Loucy (cell line): ENCODE results near the gene CSF3.

Source experiments
- H2AFZ ChIP-seq: fragments of 200-600 bp; sonication (generic); 2 replicates; pipeline ENCODE4 v1.6.0; 2016; ENCODE audit warnings: antibody characterized with exemption, mild to moderate bottlenecking, low read length, moderate library complexity
- H3F3A ChIP-seq: fragments of 200-600 bp; 2 replicates; pipeline ENCODE4 v1.6.0; 2016; ENCODE audit warnings: antibody characterized with exemption, low read depth, mild to moderate bottlenecking
- H3K27me3 ChIP-seq: fragments of 200-600 bp; sonication (generic); 2 replicates; pipeline ENCODE4 v1.6.1; 2014; ENCODE audit warnings: low read length, mild to moderate bottlenecking; ENCODE audit not compliant: insufficient read depth, poor library complexity, severe bottlenecking
- H3K36me3 ChIP-seq: fragments of 200-600 bp; sonication (generic); 2 replicates; pipeline ENCODE4 v1.6.1; 2016; ENCODE audit warnings: low read length; ENCODE audit not compliant: insufficient read depth
- H3K4me1 ChIP-seq: fragments of 200-600 bp; sonication (generic); 2 replicates; pipeline ENCODE4 v1.5.1; 2014; ENCODE audit warnings: low read length, mild to moderate bottlenecking; ENCODE audit not compliant: insufficient read depth, poor library complexity, severe bottlenecking
- H3K4me2 ChIP-seq: fragments of 200-600 bp; sonication (generic); 2 replicates; pipeline ENCODE4 v1.6.0; 2014; ENCODE audit warnings: antibody characterized with exemption, low read length, low read depth, mild to moderate bottlenecking; ENCODE audit not compliant: poor library complexity, severe bottlenecking
- H3K4me3 ChIP-seq: fragments of 200-600 bp; sonication (generic); 2 replicates; pipeline ENCODE4 v1.5.1; 2014; ENCODE audit warnings: low read length, mild to moderate bottlenecking, mixed read lengths; ENCODE audit not compliant: poor library complexity, severe bottlenecking
- H3K79me2 ChIP-seq: fragments of 200-600 bp; sonication (generic); 2 replicates; pipeline ENCODE4 v1.6.1; 2014; ENCODE audit warnings: low read length; ENCODE audit not compliant: insufficient read depth
- H3K9ac ChIP-seq: fragments of 200-600 bp; sonication (generic); 2 replicates; pipeline ENCODE4 v1.6.0; 2014; ENCODE audit warnings: mild to moderate bottlenecking, low read depth, low read length, moderate library complexity; ENCODE audit not compliant: poor library complexity, severe bottlenecking
- H3K9me2 ChIP-seq: fragments of 200-600 bp; sonication (generic); replicated peaks from 2 replicates; pipeline ENCODE4 v1.6.1; 2016; ENCODE audit warnings: low read depth, low read length, mixed read lengths
- H3K9me3 ChIP-seq: fragments of 200-600 bp; sonication (generic); 2 replicates; pipeline ENCODE4 v1.6.1; 2014; ENCODE audit warnings: mild to moderate bottlenecking, antibody characterized with exemption, low read length, low read depth; ENCODE audit not compliant: insufficient read depth
- H4K20me1 ChIP-seq: fragments of 200-600 bp; sonication (generic); 2 replicates; pipeline ENCODE4 v1.6.0; 2014; ENCODE audit warnings: antibody characterized with exemption, low read length, mild to moderate bottlenecking; ENCODE audit not compliant: insufficient read depth, poor library complexity, severe bottlenecking
- CTCF ChIP-seq: fragments of 200-600 bp; sonication (generic); conservative IDR thresholded peaks from 2 replicates; pipeline ENCODE4 v1.5.1; 2014; ENCODE audit warnings: mild to moderate bottlenecking, antibody characterized with exemption, low read length
- EZH2phosphoT487 ChIP-seq: fragments of 200-600 bp; IDR thresholded peaks from 2 replicates; pipeline ENCODE4 v1.6.1; 2018; ENCODE audit warnings: antibody characterized with exemption, mild to moderate bottlenecking, moderate library complexity, borderline replicate concordance

CSF3 gene

GRCh38 chr17:40026816-40027613, 11.8 kb downstream of the CSF3 start:
- no peaks in the 10 kb centered on the region for H3K9me2 ChIP-seq
- H3K4me3 ChIP-seq, result no peak overlapping the region
- no peak overlapping the region for H3K9ac ChIP-seq
- H3K27me3 ChIP-seq, result no peaks in the 10 kb centered on the region
- TF ChIP-seq EZH2phosphoT487 (no peak), CTCF (peak; percentile 81)
- no peaks in the 10 kb centered on the region for H4K20me1 ChIP-seq
- H3K36me3 ChIP-seq, result peaks cover 51% of the 10 kb centered on the region; the same call in 1 of the 2 replicates
- H3F3A ChIP-seq, result no peaks in the 10 kb centered on the region
- no peaks in the 10 kb centered on the region for H3K4me1 ChIP-seq
- H3K79me2 ChIP-seq, result no peaks in the 10 kb centered on the region
- H3K9me3 ChIP-seq, result no peaks in the 10 kb centered on the region
- H3K4me2 ChIP-seq, result no peak overlapping the region
- H2AFZ ChIP-seq, result no peak overlapping the region

DNA sequence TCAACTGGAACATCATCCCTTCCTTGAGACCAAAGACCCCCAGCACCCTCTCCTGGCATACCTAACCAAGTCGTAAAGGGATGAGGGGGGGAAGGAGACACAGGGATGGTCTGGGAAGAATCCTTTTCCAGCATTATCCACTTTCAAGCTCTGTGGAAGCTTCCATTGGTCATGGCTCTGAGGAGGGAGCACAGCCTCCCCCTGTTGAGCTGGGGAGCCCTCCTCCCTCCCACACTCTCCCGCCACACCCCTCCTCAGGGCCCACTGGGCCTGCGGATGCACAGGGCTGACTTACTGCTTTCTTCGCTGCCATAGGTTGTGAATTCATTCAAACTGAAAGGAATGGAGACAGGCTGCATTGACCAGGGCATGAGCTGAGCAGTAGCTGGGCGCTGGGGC, 12.4 kb downstream of the CSF3 start:
- Histone ChIP-seq H3K4me1 (no peaks in the 10 kb centered on the region), H3K4me3 (no peak overlapping the region), H2AFZ (no peak overlapping the region), H3K9ac (no peak overlapping the region), H3K9me2 (no peaks in the 10 kb centered on the region), H4K20me1 (no peaks in the 10 kb centered on the region), H3K79me2 (no peaks in the 10 kb centered on the region), H3K36me3 (peaks cover 52% of the 10 kb centered on the region; the same call in 1 of the 2 replicates), H3F3A (no peaks in the 10 kb centered on the region), H3K4me2 (no peak overlapping the region), H3K9me3 (no peaks in the 10 kb centered on the region), H3K27me3 (no peaks in the 10 kb centered on the region)
- no peak for TF ChIP-seq CTCF
- TF ChIP-seq EZH2phosphoT487, result no peak

- Histone ChIP-seq H3K9me3 (no peaks in the 10 kb centered on the region), H3K36me3 (peaks cover 50% of the 10 kb centered on the region; the same call in 1 of the 2 replicates), H3K27me3 (no peaks in the 10 kb centered on the region), H3K4me2 (no peak overlapping the region), H3K4me3 (no peak overlapping the region), H2AFZ (no peak overlapping the region), H3K79me2 (no peaks in the 10 kb centered on the region), H3K9me2 (no peaks in the 10 kb centered on the region), H4K20me1 (no peaks in the 10 kb centered on the region), H3K4me1 (no peaks in the 10 kb centered on the region), H3F3A (no peaks in the 10 kb centered on the region), H3K9ac (no peak overlapping the region)
- no peak for TF ChIP-seq CTCF
- no peak for TF ChIP-seq EZH2phosphoT487
These were observed 13.4 kb downstream of the CSF3 start for GRCh38 chr17:40028595-40028994.
